IPS-NIHi11 (cell line): ENCODE measurements around the gene PPP1R9A.

ENCODE experiments used
- DNase-seq: peaks from one replicate; pipeline ENCODE4 v3.0.0; 2012; ENCODE audit warnings: mixed read lengths, low spot score

PPP1R9A gene

GRCh38 chr7:95264363-95264891, 357.0 kb downstream of the PPP1R9A start:
- no peak for DNase-seq

- DNase-seq, result no peak
These were observed 358.2 kb downstream of the PPP1R9A start for GRCh38 chr7:95265634-95266033.

GRCh38 chr7:95267754-95268153, 360.4 kb downstream of the PPP1R9A start:
- DNase-seq, result no peak

GRCh38 chr7:95269640-95270039, 362.2 kb downstream of the PPP1R9A start:
- DNase-seq, result no peak

GRCh38 chr7:95276114-95276513, 368.7 kb downstream of the PPP1R9A start:
- no peak for DNase-seq

- no peak for DNase-seq
These were observed 372.0 kb downstream of the PPP1R9A start for GRCh38 chr7:95279417-95279816.

- DNase-seq, result no peak
These were observed 378.7 kb downstream of the PPP1R9A start for GRCh38 chr7:95286096-95286495.

GRCh38 chr7:95290166-95290830, 382.9 kb downstream of the PPP1R9A start:
- no peak for DNase-seq

- DNase-seq, result no peak
These were observed 388.0 kb downstream of the PPP1R9A start for GRCh38 chr7:95295397-95295796.

GRCh38 chr7:95296456-95296855, 389.1 kb downstream of the PPP1R9A start:
- no peak for DNase-seq

- no peak for DNase-seq
These were observed 389.6 kb downstream of the PPP1R9A start for GRCh38 chr7:95297041-95297440.

GRCh38 chr7:95298091-95298490, 390.7 kb downstream of the PPP1R9A start:
- no peak for DNase-seq

- peak; percentile 29 for DNase-seq
These were observed 395.9 kb downstream of the PPP1R9A start for GRCh38 chr7:95303013-95303905.

GRCh38 chr7:95304990-95305389, 397.6 kb downstream of the PPP1R9A start:
- DNase-seq, result no peak

GRCh38 chr7:95309951-95310350, 402.6 kb downstream of the PPP1R9A start:
- no peak for DNase-seq

GRCh38 chr7:95311389-95311788, 404.0 kb downstream of the PPP1R9A start:
- no peak for DNase-seq

- DNase-seq, result no peak
These were observed 405.2 kb downstream of the PPP1R9A start for GRCh38 chr7:95312561-95312960.

GRCh38 chr7:95316588-95316987, 409.2 kb downstream of the PPP1R9A start:
- no peak for DNase-seq

- DNase-seq, result peak; percentile 33
These were observed 410.2 kb downstream of the PPP1R9A start for GRCh38 chr7:95317546-95317945.

- no peak for DNase-seq
These were observed 410.6 kb downstream of the PPP1R9A start for GRCh38 chr7:95317966-95318365.

GRCh38 chr7:95318501-95319100, 411.2 kb downstream of the PPP1R9A start:
- DNase-seq, result no peak

GRCh38 chr7:95319570-95319969, 412.2 kb downstream of the PPP1R9A start:
- DNase-seq, result no peak

- DNase-seq, result no peak
These were observed 413.3 kb downstream of the PPP1R9A start for GRCh38 chr7:95320651-95321050.
